NCI-H146 (cell line): ENCODE measurements around the gene NCOA4.
"Not testable (repeated sequence)": the region's sequence is repeated elsewhere in the genome, so short reads cannot be mapped to it uniquely, and the experiment has no call there.

Experiments
- DNase-seq: peaks from one replicate; lab custom pipeline; 2025; lab: John Stamatoyannopoulos, UW

NCOA4 gene

DNA sequence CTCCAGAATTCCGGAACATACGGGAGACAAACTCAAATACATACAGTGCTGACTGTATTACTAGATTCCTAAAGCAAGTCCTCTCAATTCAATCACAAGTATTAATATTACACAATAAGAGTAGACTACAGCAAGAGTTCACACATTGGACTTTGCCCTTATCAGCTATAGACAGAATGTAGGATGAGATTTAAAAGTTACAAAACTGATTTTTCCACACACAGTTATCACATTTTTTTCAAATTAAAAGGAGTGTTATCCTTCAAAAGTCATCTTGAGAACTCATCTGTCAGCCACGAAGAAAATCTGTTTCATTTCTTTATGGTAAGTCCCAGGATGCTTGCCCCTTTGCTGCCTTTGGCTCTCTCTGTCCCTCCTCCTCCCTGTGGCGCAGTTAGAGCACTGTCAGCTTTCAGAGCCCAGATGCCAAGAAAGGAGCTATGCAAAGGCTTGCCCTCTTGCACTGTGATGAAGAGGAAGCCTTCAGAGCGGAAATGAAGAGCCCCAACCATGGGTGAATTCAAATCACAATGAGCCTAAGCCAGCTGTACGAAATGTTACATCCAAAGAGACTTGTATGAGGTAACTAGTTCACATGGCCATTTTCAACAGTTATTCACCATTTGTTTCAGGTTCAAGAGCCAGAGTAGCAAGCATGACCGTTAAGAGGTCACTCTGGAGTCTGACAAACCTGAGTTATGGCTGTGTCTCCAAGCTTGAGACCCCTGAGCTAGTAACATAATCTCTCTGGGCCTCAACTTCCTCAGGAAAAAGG, 10.7 kb downstream of the NCOA4 start:
- no peak for DNase-seq

GRCh38 chr10:46019177-46019528, 11.3 kb downstream of the NCOA4 start:
- no peak for DNase-seq

- no peak for DNase-seq
Observed at GRCh38 chr10:46018453-46019176, 11.8 kb downstream of the NCOA4 start.

DNA sequence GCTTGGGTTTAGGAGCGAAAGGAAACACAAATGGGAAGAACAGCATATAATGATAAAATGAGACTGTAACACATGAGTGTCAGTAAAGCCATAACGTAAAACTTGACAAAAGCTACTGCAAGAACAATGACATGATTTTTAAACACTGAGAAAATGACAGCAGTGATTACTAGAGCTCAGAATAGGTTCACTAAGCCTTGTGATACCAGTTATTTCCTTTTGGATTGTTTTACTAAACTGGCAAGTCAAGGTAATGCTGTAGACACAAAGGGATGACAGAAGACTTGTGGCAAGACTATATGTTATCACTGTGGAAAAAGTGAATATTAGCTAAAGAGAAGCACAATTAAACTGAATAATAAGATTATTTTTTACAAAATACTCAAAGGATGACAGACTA, 12.7 kb downstream of the NCOA4 start:
- no peak for DNase-seq

DNA sequence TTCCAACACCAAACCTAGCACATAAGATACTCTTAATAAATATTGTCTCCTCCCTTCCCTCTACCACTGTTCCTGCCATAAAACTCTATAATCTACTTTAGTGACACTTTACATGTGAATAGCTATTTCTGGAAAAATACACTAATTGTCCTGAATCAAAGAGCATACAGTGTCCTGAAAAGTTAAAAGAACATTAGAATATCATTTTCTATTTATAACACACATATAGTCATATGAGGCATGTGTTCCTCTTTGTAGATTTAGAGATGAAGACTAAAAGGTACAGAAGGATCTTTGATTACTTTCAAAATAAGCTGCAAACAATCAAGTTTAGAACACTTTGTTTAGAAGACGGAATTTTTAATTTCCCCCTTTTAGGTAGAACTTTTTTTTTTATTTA, 13.6 kb downstream of the NCOA4 start:
- no peak for DNase-seq

- no peak for DNase-seq
Observed at GRCh38 chr10:46016190-46016589, 14.2 kb downstream of the NCOA4 start.

- DNase-seq, result no peak
Observed at GRCh38 chr10:46014683-46015405, 15.6 kb downstream of the NCOA4 start.

GRCh38 chr10:46014206-46014605, 16.2 kb downstream of the NCOA4 start:
- DNase-seq, result no peak

GRCh38 chr10:46012746-46013145, 17.7 kb downstream of the NCOA4 start:
- no peak for DNase-seq

DNA sequence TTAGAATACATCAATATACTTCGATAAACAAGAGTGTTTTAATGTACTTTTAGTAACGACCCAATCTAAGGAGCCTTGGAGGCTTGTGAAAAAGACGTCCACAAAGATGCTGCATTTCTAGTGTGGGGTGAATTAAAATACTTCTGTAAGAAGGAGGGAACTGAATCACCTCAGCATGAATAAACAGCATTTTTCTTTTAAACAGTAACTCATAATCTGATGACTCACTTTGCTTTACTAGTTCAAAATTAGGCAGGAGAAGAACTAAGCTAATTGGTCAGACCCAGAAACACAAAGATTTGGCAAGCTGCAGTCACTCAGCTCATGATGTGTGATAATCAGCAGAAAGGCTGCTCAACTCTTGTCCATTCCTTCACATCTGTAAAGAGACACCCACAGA, 24.2 kb downstream of the NCOA4 start:
- no peak for DNase-seq

- DNase-seq, result no peak
Observed at GRCh38 chr10:46005383-46005782, 25.0 kb downstream of the NCOA4 start.

DNA sequence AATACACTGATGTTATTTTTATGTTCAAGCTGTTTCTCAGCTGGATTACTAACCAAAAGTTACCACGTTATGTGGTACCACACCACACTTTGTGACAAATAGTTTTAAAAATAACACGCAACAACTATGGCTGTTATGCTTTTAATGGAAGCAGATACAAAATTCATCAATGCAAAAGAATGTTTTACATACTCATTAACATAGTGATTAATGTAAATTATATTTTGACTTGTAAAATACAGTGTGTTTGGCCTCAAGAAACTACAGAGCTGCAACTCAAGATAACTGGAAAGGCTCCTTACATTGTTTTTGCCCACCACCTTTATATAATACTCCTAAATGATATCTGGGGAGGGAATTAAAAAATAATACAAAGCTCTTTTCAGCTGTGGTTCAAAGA, 25.5 kb downstream of the NCOA4 start:
- no peak for DNase-seq

DNA sequence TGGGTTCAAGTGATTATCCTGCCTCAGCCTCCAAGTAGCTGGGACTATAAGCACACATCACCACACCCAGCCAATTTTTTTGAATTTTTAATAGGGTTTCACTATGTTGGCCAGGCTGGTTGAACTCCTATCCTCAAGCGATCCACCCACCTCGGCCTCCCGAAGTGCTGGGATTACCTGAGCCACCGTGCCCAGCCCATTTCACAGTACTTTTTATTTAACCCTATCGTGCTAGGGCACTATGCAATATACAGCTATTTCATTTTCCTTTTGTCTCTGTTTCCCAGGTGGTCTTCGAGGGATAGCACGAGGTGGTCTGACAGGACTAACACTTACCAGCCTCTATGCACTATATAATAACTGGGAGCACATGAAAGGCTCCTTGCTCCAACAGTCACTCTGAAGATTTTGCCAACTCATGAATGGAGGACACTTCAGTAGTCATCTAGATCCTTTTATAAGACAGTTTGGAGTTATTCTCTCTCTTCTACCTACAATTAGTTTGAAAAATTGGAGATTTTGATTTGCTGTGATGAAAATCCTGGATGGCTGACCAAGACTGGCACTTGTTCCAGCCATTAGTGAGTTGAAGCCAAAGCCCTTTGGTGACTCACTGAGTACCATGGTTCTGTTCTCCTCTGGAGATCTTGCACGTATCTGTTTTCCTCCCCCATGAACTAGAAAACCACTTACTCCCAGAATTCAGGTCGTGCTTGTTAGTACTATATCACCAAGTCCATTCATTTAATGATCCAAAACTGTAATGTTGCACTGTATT, 27.3 kb downstream of the NCOA4 start:
- DNase-seq, result no peak

GRCh38 chr10:46002189-46002687, 28.2 kb downstream of the NCOA4 start:
- not testable (repeated sequence) for DNase-seq

DNA sequence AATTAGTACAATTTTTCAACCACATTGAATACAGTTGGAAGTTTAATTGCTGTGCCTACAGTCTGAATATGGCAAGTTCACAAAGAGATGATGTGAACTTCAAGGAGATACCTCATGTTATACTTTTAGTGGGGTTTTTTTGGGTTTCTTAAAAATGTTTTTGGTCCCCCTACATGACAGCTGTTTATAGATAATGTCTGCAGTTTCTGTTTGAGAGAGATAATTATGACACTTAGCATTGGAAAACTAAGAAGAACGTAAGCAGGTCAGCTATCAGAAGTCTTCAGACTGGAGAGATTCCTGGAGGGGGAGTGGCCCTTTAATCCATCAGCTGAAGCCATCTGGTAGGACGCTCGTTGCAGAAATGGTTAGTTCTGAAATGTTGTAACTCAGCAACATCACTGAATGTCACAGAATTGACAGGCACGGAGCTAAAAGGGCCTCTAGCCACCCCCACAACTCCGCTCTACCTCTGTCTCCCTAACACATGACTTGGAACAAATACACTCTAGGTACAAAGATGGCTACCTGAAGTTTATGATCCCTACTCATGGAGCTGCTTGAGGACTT, 29.2 kb downstream of the NCOA4 start:
- DNase-seq, result no peak

GRCh38 chr10:46000538-46000937, 29.9 kb downstream of the NCOA4 start:
- DNase-seq, result no peak

DNA sequence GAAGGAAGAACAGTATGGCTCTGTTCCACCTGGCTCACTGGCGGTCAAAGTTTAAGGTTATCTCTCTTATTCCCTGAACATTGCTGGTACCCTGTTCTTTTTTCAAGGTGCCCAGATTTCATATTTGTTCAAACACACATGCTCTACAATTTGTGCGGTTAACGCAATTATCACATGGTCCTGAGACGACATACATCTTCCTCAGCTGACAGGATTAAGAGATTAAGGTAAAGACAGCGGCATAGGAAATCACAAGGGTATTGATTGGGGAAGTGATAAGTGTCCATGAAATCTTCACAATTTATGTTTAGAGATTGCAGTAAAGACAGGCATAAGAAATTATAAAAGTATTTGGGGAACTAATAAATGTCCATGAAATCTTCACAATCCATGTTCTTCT, 30.5 kb downstream of the NCOA4 start:
- not testable (repeated sequence) for DNase-seq

GRCh38 chr10:45997994-45998763, 32.2 kb downstream of the NCOA4 start:
- no peak for DNase-seq

GRCh38 chr10:45997557-45997956, 32.9 kb downstream of the NCOA4 start:
- no peak for DNase-seq

DNA sequence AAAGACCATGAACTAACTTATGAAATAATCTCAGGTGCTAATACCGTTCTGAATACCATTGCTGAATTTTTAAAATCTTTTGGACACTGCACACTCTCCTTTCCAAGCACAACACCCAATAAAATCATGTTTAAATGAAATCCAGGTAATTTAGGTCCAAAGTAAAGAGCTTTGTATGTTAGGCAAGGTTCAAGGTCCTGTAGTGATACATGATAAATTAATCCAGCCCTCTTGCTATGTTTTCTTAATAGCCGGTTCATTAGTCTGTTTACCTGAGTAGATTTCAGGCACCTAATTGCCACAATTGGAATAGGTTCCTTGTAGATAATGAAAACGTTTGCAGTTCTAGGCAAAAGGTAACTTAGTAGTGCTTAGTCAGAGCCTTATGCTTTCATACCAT, 44.8 kb downstream of the NCOA4 start:
- not testable (repeated sequence) for DNase-seq

DNA sequence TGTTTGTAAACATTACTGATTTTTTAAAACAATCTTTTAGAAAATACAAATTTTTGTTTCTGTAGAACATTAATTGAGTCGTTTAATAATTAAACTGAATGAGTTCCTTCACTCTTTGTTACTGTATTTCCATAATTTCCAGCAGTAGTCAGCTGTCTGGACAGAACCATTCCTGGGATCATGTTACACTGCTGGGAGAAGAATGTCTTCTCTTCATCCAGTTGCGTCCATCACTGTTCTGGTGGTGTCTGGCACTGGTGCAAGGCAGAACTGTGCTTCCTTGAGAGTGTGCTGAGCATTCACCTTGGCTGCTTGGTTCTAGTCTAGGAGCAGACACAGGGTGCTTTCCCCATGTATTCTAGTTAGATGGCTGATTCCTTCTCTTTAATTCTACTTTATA, 46.0 kb downstream of the NCOA4 start:
- DNase-seq, result not testable (repeated sequence)
